Glomerular visceral epithelial cell (primary cell): ENCODE data around the gene HSPB7.

ENCODE experiments used
- DNase-seq: peaks from one replicate; pipeline ENCODE4 v3.0.0-alpha.2; 2016; ENCODE audit errors: extremely low spot score

The HSPB7 gene

GRCh38 chr1:15975805-15976680 is 41.8 kb downstream of the HSPB7 start, which contains the start of gene ZBTB17:
TSS of gene ZBTB17 (minus strand) at chr1:15976101. CDS start at chr1:15948495, 27,606 bp downstream.
- peak; percentile 94 for DNase-seq

GRCh38 chr1:15975358-15975804 is 42.5 kb downstream of the HSPB7 start:
- DNase-seq = peak; percentile 66

- DNase-seq = no peak
Observed at GRCh38 chr1:15974855-15975254, 43.0 kb downstream of the HSPB7 start.

GRCh38 chr1:15973772-15974171 is 44.1 kb downstream of the HSPB7 start:
- no peak for DNase-seq

- DNase-seq = no peak
Observed at GRCh38 chr1:15972409-15972808, 45.4 kb downstream of the HSPB7 start.

GRCh38 chr1:15970911-15971310 is 46.9 kb downstream of the HSPB7 start:
- DNase-seq = no peak

- no peak for DNase-seq
Observed at GRCh38 chr1:15969321-15969880, 48.4 kb downstream of the HSPB7 start.

- no peak for DNase-seq
Observed at GRCh38 chr1:15968172-15968571, 49.7 kb downstream of the HSPB7 start.

- no peak for DNase-seq
Observed at GRCh38 chr1:15966956-15967344, 50.9 kb downstream of the HSPB7 start.

- DNase-seq = peak; percentile 64
Observed at GRCh38 chr1:15966081-15966955, 51.5 kb downstream of the HSPB7 start.

- no peak for DNase-seq
Observed at GRCh38 chr1:15965228-15965767, 52.5 kb downstream of the HSPB7 start.
